ENCODE measurements around the gene HDHD2.

Gene HDHD2

GRCh38 chr18:47168509-47168908 lies 18.2 kb upstream of the HDHD2 start:
- TF ChIP-seq CEBPB (IDR thresholded peaks at IDR 0.05) (no peak), CREB1 (IDR thresholded peaks at IDR 0.05; ENCODE audit: low read depth) (no peak)

- TF ChIP-seq CREB1 (IDR thresholded peaks at IDR 0.05; ENCODE audit: low read depth), result no peak
- TF ChIP-seq USF1 (IDR thresholded peaks at IDR 0.05), result no peak
- TF ChIP-seq EP300 (IDR thresholded peaks at IDR 0.05; ENCODE audit: borderline replicate concordance), result no peak
- no peak for TF ChIP-seq TEAD4 (IDR thresholded peaks at IDR 0.05)
- no peak for TF ChIP-seq TCF12 (IDR thresholded peaks at IDR 0.05; ENCODE audit: low read depth)
- TF ChIP-seq RAD21 (IDR thresholded peaks at IDR 0.05; ENCODE audit: low read depth), result no peak
- TF ChIP-seq NFIC (IDR thresholded peaks at IDR 0.05), result no peak
- no peak for TF ChIP-seq ZBTB7A (IDR thresholded peaks at IDR 0.05; ENCODE audit: low read depth)
- no peak for TF ChIP-seq FOXM1 (IDR thresholded peaks at IDR 0.05; ENCODE audit: borderline replicate concordance, low read depth)
- TF ChIP-seq TAF1 (IDR thresholded peaks at IDR 0.05; ENCODE audit: low read depth), result no peak
- TF ChIP-seq REST (IDR thresholded peaks at IDR 0.05; ENCODE audit: low read depth), result no peak
- TF ChIP-seq YY1 (IDR thresholded peaks at IDR 0.05; ENCODE audit: low read depth), result no peak
- no peak for TF ChIP-seq MAX (IDR thresholded peaks at IDR 0.05)
Measured at GRCh38 chr18:47166294-47166693, 16.0 kb upstream of the HDHD2 start.

- TF ChIP-seq EGR1 (IDR thresholded peaks at IDR 0.05) (no peak), MAX (IDR thresholded peaks at IDR 0.05) (no peak), YY1 (IDR thresholded peaks at IDR 0.05; ENCODE audit: low read depth) (no peak), CREB1 (IDR thresholded peaks at IDR 0.05; ENCODE audit: low read depth) (no peak), TCF12 (IDR thresholded peaks at IDR 0.05; ENCODE audit: low read depth) (no peak), EP300 (IDR thresholded peaks at IDR 0.05; ENCODE audit: borderline replicate concordance) (no peak), NFIC (IDR thresholded peaks at IDR 0.05) (no peak), REST (IDR thresholded peaks at IDR 0.05; ENCODE audit: low read depth) (no peak), FOXM1 (IDR thresholded peaks at IDR 0.05; ENCODE audit: borderline replicate concordance, low read depth) (no peak), ZBTB7A (IDR thresholded peaks at IDR 0.05; ENCODE audit: low read depth) (no peak), CEBPB (IDR thresholded peaks at IDR 0.05) (no peak), USF1 (IDR thresholded peaks at IDR 0.05) (no peak), RAD21 (IDR thresholded peaks at IDR 0.05; ENCODE audit: low read depth) (no peak), TEAD4 (IDR thresholded peaks at IDR 0.05) (no peak), TAF1 (IDR thresholded peaks at IDR 0.05; ENCODE audit: low read depth) (no peak)
Measured at GRCh38 chr18:47163241-47163640, 12.9 kb upstream of the HDHD2 start.

GRCh38 chr18:47160256-47160655 lies 10.0 kb upstream of the HDHD2 start:
- TF ChIP-seq TCF12 (IDR thresholded peaks at IDR 0.05; ENCODE audit: low read depth), result no peak
- TF ChIP-seq NFIC (IDR thresholded peaks at IDR 0.05), result no peak
- no peak for TF ChIP-seq FOXM1 (IDR thresholded peaks at IDR 0.05; ENCODE audit: borderline replicate concordance, low read depth)
- no peak for TF ChIP-seq TAF1 (IDR thresholded peaks at IDR 0.05; ENCODE audit: low read depth)
- TF ChIP-seq EGR1 (IDR thresholded peaks at IDR 0.05), result no peak
- no peak for TF ChIP-seq ZBTB7A (IDR thresholded peaks at IDR 0.05; ENCODE audit: low read depth)
- no peak for TF ChIP-seq USF1 (IDR thresholded peaks at IDR 0.05)
- TF ChIP-seq MAX (IDR thresholded peaks at IDR 0.05), result no peak
- TF ChIP-seq REST (IDR thresholded peaks at IDR 0.05; ENCODE audit: low read depth), result no peak
- no peak for TF ChIP-seq CREB1 (IDR thresholded peaks at IDR 0.05; ENCODE audit: low read depth)
- no peak for TF ChIP-seq YY1 (IDR thresholded peaks at IDR 0.05; ENCODE audit: low read depth)
- no peak for TF ChIP-seq RAD21 (IDR thresholded peaks at IDR 0.05; ENCODE audit: low read depth)
- TF ChIP-seq CEBPB (IDR thresholded peaks at IDR 0.05), result no peak
- TF ChIP-seq EP300 (IDR thresholded peaks at IDR 0.05; ENCODE audit: borderline replicate concordance), result no peak
- no peak for TF ChIP-seq TEAD4 (IDR thresholded peaks at IDR 0.05)
